ENCODE data around the gene ATF7.
"Not testable (repeated sequence)": the region's sequence is repeated elsewhere in the genome, so short reads cannot be mapped to it uniquely, and the experiment has no call there.

Gene ATF7

DNA sequence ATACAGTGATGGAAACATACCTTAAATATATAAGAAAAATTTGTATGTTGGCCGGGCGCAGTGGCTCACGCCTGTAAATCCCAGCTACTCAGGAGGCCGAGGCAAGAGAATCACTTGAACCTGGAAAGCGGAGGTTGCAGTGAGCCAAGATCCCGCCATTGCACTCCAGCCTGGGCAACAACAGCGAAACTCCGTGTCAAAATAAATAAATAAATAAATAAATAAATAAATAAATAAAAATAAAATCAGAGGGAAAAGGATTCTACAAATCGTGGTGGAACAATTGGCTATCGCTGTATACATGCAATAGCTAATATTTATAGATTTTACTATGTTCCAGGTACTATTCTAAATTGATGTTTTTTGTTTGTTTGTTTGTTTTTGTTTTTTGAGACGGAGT is 1.7 kb upstream of the ATF7 start:
- no peak for DNase-seq (ENCODE audit: low spot score)

DNA sequence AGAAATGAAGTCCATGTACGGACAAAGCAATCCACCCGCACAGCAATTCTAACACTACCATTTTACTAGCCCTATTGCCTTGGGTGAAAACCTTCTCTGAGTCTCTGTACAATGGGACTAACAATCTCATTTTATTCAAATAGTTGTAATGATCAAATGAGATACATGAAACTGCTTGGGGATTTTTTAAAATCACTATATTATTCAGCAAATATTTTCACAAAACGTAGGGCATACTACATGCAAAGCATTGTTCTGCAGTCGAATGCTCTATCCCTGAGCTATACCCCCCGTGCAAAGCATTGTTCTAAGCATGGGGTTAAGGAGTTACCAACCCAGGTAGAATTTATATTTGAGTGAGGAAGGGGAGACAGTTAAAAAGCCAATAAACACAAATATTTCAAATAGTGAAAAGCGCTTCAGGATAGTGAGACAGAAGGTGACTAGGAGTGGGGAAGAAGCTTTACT is 554 bp upstream of the ATF7 start:
- DNase-seq (ENCODE audit: low spot score): no peak

DNA sequence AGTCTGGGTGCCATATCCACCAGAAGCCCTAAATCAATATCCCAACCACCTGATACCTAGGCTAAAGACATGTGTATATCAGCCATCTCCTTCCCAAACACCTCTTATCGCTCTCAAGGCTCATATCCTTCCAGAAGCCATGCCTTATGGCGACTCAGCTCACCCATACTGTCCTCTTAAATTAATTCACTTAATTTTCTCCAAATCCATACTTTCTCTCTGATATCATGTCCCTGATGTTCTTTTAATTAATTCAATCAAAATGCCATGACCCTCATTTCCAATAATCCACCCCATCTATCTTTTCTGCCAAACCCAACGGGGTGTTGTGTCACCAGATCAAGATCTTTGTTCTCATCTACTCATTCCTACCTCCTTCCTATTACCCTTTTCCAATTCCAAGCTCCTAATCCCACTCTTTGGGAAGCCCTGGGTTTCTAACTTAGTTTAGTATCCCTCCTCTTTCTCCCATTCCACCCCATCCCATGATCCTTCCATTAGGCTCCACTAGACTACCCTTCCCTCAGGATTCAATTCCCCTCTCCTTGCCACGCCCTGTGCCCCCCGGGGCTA is 723 bp downstream of the ATF7 start:
- no peak for DNase-seq (ENCODE audit: low spot score)

DNA sequence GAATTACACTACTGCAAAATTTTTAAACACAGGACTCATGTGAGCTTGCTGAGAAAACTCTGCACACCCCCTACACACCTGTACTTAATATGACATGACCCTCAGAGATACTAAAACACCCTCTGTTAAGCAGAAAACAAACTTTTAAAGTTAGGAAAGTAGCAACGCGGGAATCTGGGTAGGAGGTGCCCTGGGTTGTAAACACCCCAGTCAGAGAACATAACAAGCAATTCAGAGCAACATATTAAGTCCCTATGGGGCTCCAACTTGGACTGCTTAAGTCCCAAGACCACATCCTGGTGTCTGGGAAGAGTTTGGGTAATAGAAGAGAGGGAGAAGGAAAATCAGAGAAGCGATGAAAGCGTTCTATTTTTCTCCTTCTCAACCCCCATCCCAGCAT is 1.2 kb downstream of the ATF7 start:
- DNase-seq (ENCODE audit: low spot score): no peak

GRCh38 chr12:53624458-53624857 is 1.7 kb downstream of the ATF7 start:
- no peak for DNase-seq (ENCODE audit: low spot score)

DNA sequence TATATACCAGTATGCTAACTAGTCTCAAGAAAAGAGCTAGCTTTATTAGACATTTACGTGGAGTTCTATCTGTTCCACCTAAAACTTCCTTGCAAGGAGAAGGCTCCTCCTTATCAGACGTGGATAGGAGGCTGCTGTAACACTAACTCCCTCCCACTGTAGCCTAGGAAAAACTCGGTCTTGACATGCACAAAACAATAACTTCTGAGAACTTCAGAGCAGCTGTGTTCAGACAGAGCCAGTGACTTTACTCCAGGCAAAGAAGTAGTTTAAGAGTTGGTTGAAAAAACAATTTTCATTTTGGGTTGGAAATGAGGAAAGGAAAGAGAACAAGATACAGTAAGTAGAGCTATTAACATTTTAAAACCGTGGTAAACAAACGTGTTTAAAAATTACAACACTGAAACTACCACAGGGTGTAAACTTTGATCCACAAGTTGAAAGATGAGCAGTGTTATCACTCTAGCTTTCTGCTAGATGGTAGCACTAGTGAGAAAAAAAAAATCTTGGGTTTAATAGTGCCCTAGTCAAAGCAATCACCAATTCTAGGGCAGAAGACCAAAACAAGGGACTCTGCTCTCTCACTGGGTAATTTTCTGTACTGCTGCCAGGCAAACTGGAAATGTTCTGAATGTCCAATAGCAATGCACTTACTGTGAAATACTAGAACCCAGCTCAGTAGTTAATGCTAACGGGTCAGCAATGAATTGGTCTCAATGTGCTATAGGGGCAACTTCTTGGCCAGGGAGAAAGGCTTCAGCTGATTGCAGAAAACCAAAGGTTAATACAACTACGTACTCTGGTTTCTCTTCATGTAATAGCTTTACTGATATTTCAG is 2.4 kb downstream of the ATF7 start:
- DNase-seq (ENCODE audit: low spot score): no peak

DNA sequence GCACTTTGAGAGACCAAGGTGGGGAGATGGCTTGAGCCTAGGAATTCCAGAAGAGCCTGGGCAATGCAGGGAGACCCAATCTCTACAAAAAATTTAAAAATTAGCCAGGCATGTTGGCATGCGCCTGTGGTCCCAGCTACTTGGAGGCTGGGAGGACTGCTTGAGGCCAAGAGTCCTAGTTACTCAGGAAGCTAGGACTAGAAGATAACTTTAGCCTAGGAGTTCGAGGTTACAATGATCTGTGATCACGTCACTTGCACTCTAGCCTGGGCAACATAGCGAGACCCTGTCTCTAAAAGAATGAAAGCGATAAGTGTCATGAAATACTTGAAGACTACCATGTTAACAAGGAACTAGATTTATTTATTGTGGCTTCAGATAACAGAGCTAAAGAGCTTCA is 3.5 kb downstream of the ATF7 start:
- no peak for DNase-seq (ENCODE audit: low spot score)

- DNase-seq (ENCODE audit: low spot score): no peak
Measured at GRCh38 chr12:53618275-53618674, 7.9 kb downstream of the ATF7 start.

DNA sequence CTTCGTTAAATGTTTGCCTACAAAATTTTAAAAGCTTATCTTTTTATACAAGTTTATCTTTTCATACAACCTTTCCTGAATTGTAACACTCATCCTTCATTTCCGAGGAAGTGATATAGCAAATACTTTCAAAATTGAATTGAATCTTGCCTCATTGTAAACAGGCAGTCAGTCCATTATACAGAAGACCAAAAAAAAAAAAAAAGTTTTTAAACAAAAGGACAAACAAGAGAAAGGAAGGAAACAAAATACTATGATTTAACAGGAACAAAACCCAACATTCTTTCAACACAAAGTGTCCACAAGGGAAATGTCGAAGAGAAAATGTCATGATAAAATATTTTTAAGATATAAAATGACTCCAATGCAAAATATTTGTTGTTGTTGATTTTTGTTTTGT is 8.5 kb downstream of the ATF7 start:
- no peak for DNase-seq (ENCODE audit: low spot score)

- DNase-seq (ENCODE audit: low spot score): no peak
Measured at GRCh38 chr12:53616950-53617349, 9.2 kb downstream of the ATF7 start.

DNA sequence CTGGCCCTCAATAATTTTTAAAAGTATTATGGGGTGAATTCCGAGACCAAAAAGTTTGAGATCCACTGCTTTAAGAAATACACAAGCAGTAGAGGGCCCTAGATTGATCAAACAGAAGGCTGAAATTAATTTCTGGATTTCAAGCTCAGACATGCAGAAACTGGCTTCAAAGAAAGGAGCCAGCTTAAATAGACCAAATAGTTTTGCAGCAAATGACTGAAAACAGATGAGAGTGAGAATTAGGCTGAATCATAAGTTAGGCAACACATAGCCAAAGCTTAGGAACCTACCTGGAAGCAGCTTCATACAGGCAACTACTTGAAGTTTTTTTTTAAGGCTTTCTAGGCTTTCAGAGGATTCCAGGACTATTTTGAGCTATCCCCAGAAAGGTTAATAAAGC is 12.4 kb downstream of the ATF7 start:
- no peak for DNase-seq (ENCODE audit: low spot score)

DNA sequence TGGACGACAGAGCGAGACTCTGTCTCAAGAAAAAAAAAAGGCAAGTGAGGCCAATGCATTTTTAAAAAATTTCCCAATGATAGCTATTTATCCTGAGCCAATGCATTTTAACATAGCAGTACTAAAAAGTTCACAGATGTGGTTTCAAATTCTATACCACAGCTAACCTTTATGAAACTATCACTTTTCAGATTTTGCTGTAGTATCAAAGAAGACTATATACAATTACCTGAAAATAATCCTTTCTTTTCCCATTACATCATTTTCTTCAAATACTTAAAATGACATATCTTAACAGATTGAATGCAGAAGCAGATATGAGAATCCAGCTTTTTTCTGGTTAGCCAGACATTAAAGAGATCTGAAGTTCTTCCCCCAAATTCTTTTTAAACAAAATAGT is 13.2 kb downstream of the ATF7 start:
- DNase-seq (ENCODE audit: low spot score): no peak

- DNase-seq (ENCODE audit: low spot score): no peak
Measured at GRCh38 chr12:53611304-53611703, 14.9 kb downstream of the ATF7 start.

DNA sequence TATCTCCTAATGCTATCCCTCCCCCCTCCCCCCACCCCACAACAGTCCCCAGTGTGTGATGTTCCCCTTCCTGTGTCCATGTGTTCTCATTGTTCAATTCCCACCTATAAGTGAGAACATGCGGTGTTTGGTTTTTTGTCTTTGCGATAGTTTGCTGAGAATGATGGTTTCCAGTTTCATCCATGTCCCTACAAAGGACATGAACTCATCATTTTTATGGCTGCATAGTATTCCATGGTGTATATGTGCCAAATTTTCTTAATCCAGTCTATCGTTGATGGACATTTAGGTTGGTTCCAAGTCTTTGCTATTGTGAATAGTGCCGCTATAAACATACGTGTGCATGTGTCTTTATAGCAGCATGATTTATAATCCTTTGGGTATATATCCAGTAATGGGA is 19.5 kb downstream of the ATF7 start:
- not testable (repeated sequence) for DNase-seq (ENCODE audit: low spot score)

- no peak for DNase-seq (ENCODE audit: low spot score)
Measured at GRCh38 chr12:53604581-53604980, 21.6 kb downstream of the ATF7 start.

- no peak for DNase-seq (ENCODE audit: low spot score)
Measured at GRCh38 chr12:53603804-53604203, 22.4 kb downstream of the ATF7 start.

- no peak for DNase-seq (ENCODE audit: low spot score)
Measured at GRCh38 chr12:53603196-53603595, 23.0 kb downstream of the ATF7 start.

DNA sequence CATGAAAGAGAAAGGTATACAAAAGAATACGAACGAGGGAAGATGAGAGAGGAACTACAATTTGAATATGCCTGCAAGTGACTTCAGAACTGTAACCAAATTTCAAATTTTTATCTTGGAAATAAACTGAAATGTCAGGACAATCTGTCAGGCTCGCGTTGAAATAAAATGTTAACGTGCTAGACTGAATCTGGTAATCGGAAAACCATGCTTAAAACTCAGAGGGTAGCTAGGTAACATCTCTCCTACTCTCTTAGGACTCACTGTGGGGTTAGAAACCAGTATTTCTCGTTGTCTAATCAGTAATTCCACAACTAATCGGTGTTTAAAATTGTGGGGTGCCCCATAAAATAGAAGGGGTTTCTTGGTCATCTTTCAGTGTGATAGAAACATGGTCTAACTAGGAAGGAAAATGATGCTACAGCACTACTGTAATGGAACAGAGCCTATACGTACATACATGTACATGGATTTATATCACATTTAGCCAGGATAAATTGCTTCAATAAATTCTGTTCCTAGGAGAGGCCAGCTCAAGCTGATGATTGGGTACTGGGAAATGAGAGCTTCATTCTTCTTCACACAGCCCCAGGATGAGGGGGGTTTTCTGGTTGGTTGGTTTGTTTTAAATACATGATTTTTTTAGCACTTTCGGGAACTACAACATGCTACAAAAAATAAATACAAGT is 23.9 kb downstream of the ATF7 start:
- DNase-seq (ENCODE audit: low spot score): no peak

DNA sequence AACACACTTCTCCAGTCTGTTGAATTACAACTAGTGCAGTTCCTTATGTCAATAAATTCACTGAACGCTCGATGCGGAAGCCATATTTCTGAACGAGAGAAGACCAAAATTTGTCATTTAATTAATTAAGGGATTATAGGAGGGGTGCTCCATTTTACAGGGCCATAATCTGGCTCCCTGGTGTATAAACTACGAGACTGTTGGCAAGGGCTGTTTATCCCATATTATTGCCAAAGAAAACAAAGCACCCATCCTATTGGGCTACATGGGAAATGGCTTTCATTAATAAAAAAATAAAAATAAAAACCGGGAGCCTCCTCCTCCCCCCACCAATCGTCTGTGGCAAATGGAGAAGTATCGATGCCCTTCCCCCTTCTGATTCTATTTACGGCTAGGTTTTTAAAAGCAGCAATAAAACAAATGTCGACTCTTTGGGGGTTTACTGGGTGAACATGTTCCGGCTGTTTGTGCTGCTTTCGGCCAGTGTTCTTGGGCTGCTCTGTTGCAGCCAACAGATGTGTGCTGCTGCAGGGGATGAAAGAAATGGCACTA is 24.8 kb downstream of the ATF7 start:
- no peak for DNase-seq (ENCODE audit: low spot score)

DNA sequence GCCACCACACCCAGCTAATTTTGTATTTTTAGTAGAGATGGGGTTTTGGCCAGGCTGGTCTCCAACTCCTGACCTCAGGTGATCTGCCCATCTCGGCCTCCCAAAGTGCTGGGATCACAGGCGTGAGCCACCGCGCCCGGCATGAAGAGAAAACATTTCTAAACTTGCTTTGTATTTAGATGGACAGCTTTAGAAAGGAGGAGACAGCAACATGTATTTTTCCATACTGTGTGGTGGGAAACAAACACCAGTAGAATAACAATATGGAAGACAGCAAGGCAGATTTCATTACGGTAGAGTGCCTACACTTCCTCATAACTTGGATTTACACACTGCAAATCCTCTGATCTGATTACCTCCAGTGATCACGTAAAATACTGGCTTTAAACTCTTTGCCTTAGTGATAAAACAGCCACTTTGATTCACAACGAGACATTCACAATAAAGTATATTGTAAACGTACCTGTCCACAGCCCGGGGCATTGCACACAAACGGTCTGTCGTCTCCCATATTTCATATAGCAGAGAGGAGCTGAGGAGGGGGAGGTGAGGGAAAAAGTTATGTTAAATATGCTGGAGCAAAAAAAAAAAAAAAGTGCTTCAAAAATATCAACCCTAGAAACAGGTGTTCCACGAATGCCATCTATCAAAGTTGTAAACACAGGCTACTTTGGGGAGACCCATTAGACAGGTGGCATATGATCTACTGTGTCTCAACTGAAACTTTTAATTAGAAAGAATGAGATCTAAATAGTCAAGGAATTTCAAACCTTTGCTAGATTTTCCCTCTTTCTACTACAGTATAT is 25.5 kb downstream of the ATF7 start:
- DNase-seq (ENCODE audit: low spot score): no peak

DNA sequence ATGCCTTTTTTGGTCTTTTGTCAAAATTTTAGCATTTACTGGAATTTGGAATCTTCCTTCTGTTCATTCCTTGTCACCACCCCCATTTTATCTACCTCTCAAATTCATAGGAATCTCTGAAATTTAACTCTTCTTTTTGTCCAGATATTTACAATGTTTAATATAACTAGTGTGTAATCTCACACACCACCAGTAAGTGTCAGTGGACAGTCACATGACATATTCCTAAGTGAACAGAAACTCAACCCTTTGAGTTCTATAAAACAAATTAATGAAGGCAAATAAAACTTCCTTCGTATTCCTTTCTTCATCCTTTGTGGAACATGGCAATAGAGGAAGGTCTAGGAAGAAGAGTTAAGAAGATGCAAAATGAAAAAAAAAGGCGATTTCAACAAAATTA is 26.6 kb downstream of the ATF7 start:
- no peak for DNase-seq (ENCODE audit: low spot score)

- DNase-seq (ENCODE audit: low spot score): not testable (repeated sequence)
Measured at GRCh38 chr12:53598971-53599370, 27.2 kb downstream of the ATF7 start.

All from left forelimb (tissue), 1 donor.